HG03378 (cell line): ENCODE data around the gene OR4C13.
"Not testable (repeated sequence)": the region's sequence is repeated elsewhere in the genome, so short reads cannot be mapped to it uniquely, and the experiment has no call there.

ENCODE experiments used
- ATAC-seq: cut with Tn5 transposase; IDR thresholded peaks from one replicate; pipeline ENCODE4 v1.9.1; 2021; ENCODE audit warnings: mild to moderate bottlenecking, moderate library complexity; ENCODE audit not compliant: unreplicated experiment

The OR4C13 gene

DNA sequence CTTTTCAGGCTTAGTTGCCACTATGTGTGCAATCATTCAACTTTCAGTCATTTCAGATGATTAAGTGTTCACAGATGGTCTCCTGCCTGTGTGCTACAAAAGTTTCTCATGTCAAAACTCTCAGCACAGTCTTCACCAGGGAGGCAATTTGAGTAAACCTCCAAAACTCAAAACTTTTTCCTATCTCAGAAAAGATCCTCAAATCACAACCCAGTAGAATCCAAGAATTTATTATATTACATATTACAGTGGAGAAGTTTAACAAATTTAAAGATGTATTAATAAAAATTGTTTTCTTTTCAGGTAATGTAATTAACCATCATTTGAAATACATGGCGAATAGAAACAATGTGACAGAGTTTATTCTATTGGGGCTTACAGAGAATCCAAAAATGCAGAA lies at the start of gene OR4C13:
TSS of gene OR4C13 (plus strand) at position 301 of the 400 bp plus-strand sequence. CDS start at position 333, 32 bp downstream.
- ATAC-seq = no peak

- not testable (repeated sequence) for ATAC-seq
Observed at GRCh38 chr11:49911516-49911915, 40.7 kb upstream of the OR4C13 start.

- ATAC-seq = not testable (repeated sequence)
Observed at GRCh38 chr11:49948701-49949100, 3.5 kb upstream of the OR4C13 start.

GRCh38 chr11:49973439-49973838 lies 21.2 kb downstream of the OR4C13 start:
- not testable (repeated sequence) for ATAC-seq

GRCh38 chr11:49982435-49982834 lies 30.2 kb downstream of the OR4C13 start, which contains the start of gene OR4C12:
OR4C12 (minus strand) TSS chr11:49982535; CDS start chr11:49982501, 34 bp downstream.
- not testable (repeated sequence) for ATAC-seq

DNA sequence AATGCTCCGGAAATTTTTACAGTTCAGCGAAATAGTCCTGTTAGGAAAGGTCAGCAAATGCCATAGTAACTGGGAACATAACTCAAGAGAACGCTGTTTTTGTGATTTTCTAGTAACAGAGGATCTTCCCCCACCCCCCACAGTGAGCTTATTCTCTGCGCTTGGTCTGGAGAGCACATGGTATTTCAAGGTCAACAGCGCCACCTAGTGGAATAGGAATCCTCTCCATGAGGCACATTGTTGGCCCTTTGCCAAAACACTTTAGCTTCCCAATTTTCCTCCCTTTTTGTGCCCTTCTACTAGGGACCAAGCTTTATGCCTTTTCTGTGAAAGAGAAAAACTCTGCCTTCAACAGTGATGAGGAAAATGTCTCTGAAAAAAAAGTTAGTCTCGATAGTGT lies 43.4 kb downstream of the OR4C13 start:
- no peak for ATAC-seq
